H9 (cell line): ENCODE data around the gene TPGS1. TPM values are rescaled to one million over a fixed set of nuclear protein-coding genes. Genes with fewer than 3 reads are reported as not detected.

Experiments used
- DNase-seq: peaks from one replicate; pipeline ENCODE4 v3.0.0-alpha.2; 2017
- H2AFZ ChIP-seq: one replicate; pipeline ENCODE4 v1.6.1; 2013; ENCODE audit warnings: mild to moderate bottlenecking, low read length, control low read depth, moderate library complexity
- H2AK5ac ChIP-seq: 2 replicates; pipeline ENCODE4 v1.6.1; 2013; ENCODE audit warnings: low read length, control low read depth, mixed read lengths; ENCODE audit not compliant: insufficient read length
- H2BK120ac ChIP-seq: one replicate; pipeline ENCODE4 v1.6.1; 2013; ENCODE audit warnings: low read depth, mild to moderate bottlenecking, low read length, control low read depth, inconsistent platforms; ENCODE audit not compliant: poor library complexity, severe bottlenecking
- H2BK12ac ChIP-seq: 2 replicates; pipeline ENCODE4 v1.6.1; 2013; ENCODE audit warnings: low read length, control low read depth, mixed read lengths, low read depth; ENCODE audit not compliant: insufficient read length
- H2BK15ac ChIP-seq: 2 replicates; pipeline ENCODE4 v1.6.1; 2013; ENCODE audit warnings: low read depth, low read length, control low read depth
- H2BK20ac ChIP-seq: one replicate; pipeline ENCODE4 v1.6.1; 2013; ENCODE audit warnings: low read depth, mild to moderate bottlenecking, low read length, control low read depth, inconsistent platforms; ENCODE audit not compliant: poor library complexity, severe bottlenecking
- H2BK5ac ChIP-seq: 2 replicates; pipeline ENCODE4 v1.6.1; 2013; ENCODE audit warnings: low read length, control low read depth, mixed read lengths; ENCODE audit not compliant: insufficient read length
- H3K14ac ChIP-seq: 2 replicates; pipeline ENCODE4 v1.6.1; 2013; ENCODE audit warnings: low read length, control low read depth; ENCODE audit not compliant: insufficient read depth
- H3K18ac ChIP-seq: 2 replicates; pipeline ENCODE4 v1.6.1; 2013; ENCODE audit warnings: low read depth, mild to moderate bottlenecking, mixed read lengths, low read length, control low read depth; ENCODE audit not compliant: insufficient read length
- H3K23ac ChIP-seq: 2 replicates; pipeline ENCODE4 v1.6.1; 2013; ENCODE audit warnings: low read length, control low read depth, mixed read lengths, low read depth; ENCODE audit not compliant: insufficient read length
- H3K23me2 ChIP-seq: 2 replicates; pipeline ENCODE4 v1.6.1; 2013; ENCODE audit warnings: low read depth, mild to moderate bottlenecking, mixed read lengths, low read length, control low read depth; ENCODE audit not compliant: insufficient read length, poor library complexity, severe bottlenecking
- H3K27ac ChIP-seq: 2 replicates; pipeline ENCODE4 v1.5.1; 2013; ENCODE audit warnings: low read length, control low read depth, mixed read lengths, low read depth; ENCODE audit not compliant: insufficient read length
- H3K27me3 ChIP-seq: 2 replicates; pipeline ENCODE4 v1.6.1; 2013; ENCODE audit warnings: low read length, control low read depth, inconsistent platforms; ENCODE audit not compliant: insufficient read depth
- H3K4ac ChIP-seq: 2 replicates; pipeline ENCODE4 v1.6.1; 2013; ENCODE audit warnings: low read depth, mild to moderate bottlenecking, control low read depth, inconsistent platforms, low read length, moderate library complexity
- H3K4me1 ChIP-seq: 2 replicates; pipeline ENCODE4 v1.6.1; 2013; ENCODE audit warnings: low read length, control low read depth, inconsistent platforms; ENCODE audit not compliant: insufficient read depth
- H3K4me2 ChIP-seq: 2 replicates; pipeline ENCODE4 v1.6.1; 2013; ENCODE audit warnings: low read length, control low read depth, mixed read lengths; ENCODE audit not compliant: insufficient read length, insufficient read depth
- H3K56ac ChIP-seq: 2 replicates; pipeline ENCODE4 v1.6.1; 2013; ENCODE audit warnings: low read depth, mild to moderate bottlenecking, mixed read lengths, low read length, control low read depth; ENCODE audit not compliant: insufficient read length
- H3K79me1 ChIP-seq: 2 replicates; pipeline ENCODE4 v1.6.1; 2013; ENCODE audit warnings: low read depth, mild to moderate bottlenecking, moderate library complexity, low read length, control low read depth, inconsistent platforms; ENCODE audit not compliant: insufficient read depth, poor library complexity, severe bottlenecking
- H3K79me2 ChIP-seq: 2 replicates; pipeline ENCODE4 v1.6.1; 2013; ENCODE audit warnings: low read length, control low read depth, inconsistent platforms; ENCODE audit not compliant: insufficient read depth
- H3K9ac ChIP-seq: 2 replicates; pipeline ENCODE4 v1.6.1; 2013; ENCODE audit warnings: low read length, control low read depth, mixed read lengths; ENCODE audit not compliant: insufficient read length; ENCODE audit errors: extremely low read depth
- H3K9me3 ChIP-seq: one replicate; pipeline ENCODE4 v1.6.1; 2013; ENCODE audit warnings: low read depth, low read length, inconsistent platforms; ENCODE audit not compliant: control insufficient read depth
- H3T11ph ChIP-seq: one replicate; pipeline ENCODE4 v1.6.1; 2013; ENCODE audit warnings: mild to moderate bottlenecking, low read length, control low read depth, inconsistent platforms
- H4K20me1 ChIP-seq: one replicate; pipeline ENCODE4 v1.6.1; 2013; ENCODE audit not compliant: control insufficient read depth, insufficient read length, insufficient read depth
- H4K5ac ChIP-seq: 2 replicates; pipeline ENCODE4 v1.6.1; 2013; ENCODE audit warnings: low read depth, mild to moderate bottlenecking, mixed read lengths, low read length, control low read depth; ENCODE audit not compliant: insufficient read length
- H4K8ac ChIP-seq: replicated peaks from 2 replicates; pipeline ENCODE4 v1.6.1; 2013; ENCODE audit warnings: low read length, control low read depth, mixed read lengths, low read depth; ENCODE audit not compliant: insufficient read length
- H4K91ac ChIP-seq: 2 replicates; pipeline ENCODE4 v1.6.1; 2013; ENCODE audit warnings: low read depth, mild to moderate bottlenecking, moderate library complexity, mixed read lengths, low read length, control low read depth; ENCODE audit not compliant: insufficient read length
- H3K27ac Mint-ChIP-seq, 3 experiments: 2 replicates in 2 of 3; 3 replicates in 1 of 3; pipeline ENCODE4 v1.8.0; 2020 to 2021; ENCODE audit warnings: mixed read lengths in 3 of 3, mild to moderate bottlenecking in 1 of 3, moderate library complexity in 1 of 3
- H3K27me3 Mint-ChIP-seq: 2 replicates; pipeline ENCODE4 v1.8.0; 2021; ENCODE audit warnings: low read depth, mild to moderate bottlenecking, moderate library complexity, mixed read lengths
- H3K36me3 Mint-ChIP-seq, 3 experiments: 2 replicates in 2 of 3; 3 replicates in 1 of 3; pipeline ENCODE4 v1.8.0; 2020 to 2021; ENCODE audit warnings: low read depth in 3 of 3, mixed read lengths in 3 of 3; ENCODE audit not compliant: insufficient read depth in 1 of 3
- H3K4me1 Mint-ChIP-seq, 2 experiments: 2 replicates each; pipeline ENCODE4 v1.8.0; 2020; ENCODE audit warnings: mixed read lengths in 2 of 2
- H3K4me3 Mint-ChIP-seq, 2 experiments: 2 replicates in 1 of 2; 3 replicates in 1 of 2; pipeline ENCODE4 v1.8.0; 2020 to 2021; ENCODE audit warnings: mild to moderate bottlenecking in 2 of 2, mixed read lengths in 2 of 2, moderate library complexity in 1 of 2
- H3K9me3 Mint-ChIP-seq, 2 experiments: 2 replicates in 1 of 2; 3 replicates in 1 of 2; pipeline ENCODE4 v1.8.0; 2020; ENCODE audit warnings: mild to moderate bottlenecking in 2 of 2, mixed read lengths in 2 of 2, moderate library complexity in 1 of 2
- CTCF ChIP-seq: fragments of 200-600 bp; sonication (generic); conservative IDR thresholded peaks from 3 replicates; pipeline ENCODE4 v1.8.0; 2021; ENCODE audit warnings: antibody characterized with exemption, mild to moderate bottlenecking
- WGBS: extraction: QIAGEN DNeasy Blood & Tissue Kit; methylation state at CpG from one replicate; pipeline ENCODE4 v1.1.7; 2013; ENCODE audit warnings: missing lambda C conversion rate, low lambda C conversion rate, mixed read lengths; ENCODE audit not compliant: insufficient read length; ENCODE audit errors: extremely low coverage; 5-methylcytosine and 5-hydroxymethylcytosine counted together
- total RNA-seq: library from RNA; stranded (reverse); gene quantifications from 2 replicates; pipeline ENCODE4 v1.2.1, GENCODE V29; 2021

TPGS1 gene
- total RNA-seq, 1 experiment from 2014 or later = 7.4 TPM

- Histone ChIP-seq H3T11ph (no peak overlapping the region), H2BK120ac (no peak overlapping the region), H3K9me3 (no peaks in the 10 kb centered on the region), H3K79me1 (no peaks in the 10 kb centered on the region), H3K23me2 (no peaks in the 10 kb centered on the region), H3K18ac (no peak overlapping the region), H3K23ac (no peak overlapping the region), H3K4ac (no peak overlapping the region), H2BK20ac (no peak overlapping the region), H3K4me2 (no peak overlapping the region), H3K4me1 (no peaks in the 10 kb centered on the region; the same call in 1 of the 2 replicates), H4K8ac (no peak overlapping the region), H2AFZ (no peak overlapping the region), H3K9ac (no peak overlapping the region), H2BK12ac (no peak overlapping the region), H4K91ac (no peak overlapping the region), H3K79me2 (no peaks in the 10 kb centered on the region), H2AK5ac (no peak overlapping the region), H2BK5ac (no peak overlapping the region), H4K5ac (no peak overlapping the region), H4K20me1 (no peaks in the 10 kb centered on the region), H2BK15ac (no peak overlapping the region), H3K27me3 (no peaks in the 10 kb centered on the region), H3K56ac (no peak overlapping the region), H3K27ac (no peak overlapping the region), H3K14ac (no peak overlapping the region)
- no CpG with 5 or more reads among the region's 12 CpGs for WGBS
- no peak for DNase-seq
- H3K36me3 Mint-ChIP-seq = peaks cover 9 to 12% (median 9%) of the 10 kb centered on the region in 3 experiments; a peak in 6 of 7 replicates
- H3K27ac Mint-ChIP-seq = no peak overlapping the region; a peak in 1 of 7 replicates
- no peak for TF ChIP-seq CTCF
- H3K9me3 Mint-ChIP-seq = peaks cover 16 to 21% of the 10 kb centered on the region in 2 experiments; a peak in 4 of 5 replicates
- peaks cover 17% of the 10 kb centered on the region for H3K27me3 Mint-ChIP-seq
- H3K4me3 Mint-ChIP-seq = no peak overlapping the region
- peaks cover 15 to 16% of the 10 kb centered on the region in 2 experiments for H3K4me1 Mint-ChIP-seq
Observed at GRCh38 chr19:560121-560520, 52.8 kb downstream of the TPGS1 start.
